ENCODE data around the gene VWA2. TPM values are rescaled to one million over a fixed set of nuclear protein-coding genes. Genes with fewer than 3 reads are reported as not detected.

Gene VWA2
- total and polyA plus RNA-seq, 9 donors, result 0.04 to 4.1 (median 0.23) TPM

GRCh38 chr10:114336823-114337509 is 97.9 kb downstream of the VWA2 start:
- Histone ChIP-seq H3K36me3 (ENCODE audit: control insufficient read depth, insufficient read depth, low read length) (peaks cover 29% of the 10 kb centered on the region), H3K27me3 (ENCODE audit: control insufficient read depth, insufficient read depth, low read length) (no peaks in the 10 kb centered on the region), H3K27ac (ENCODE audit: low read length) (no peak overlapping the region), H3K4me3 (ENCODE audit: low read length) (no peak overlapping the region), H3K9me3 (replicated peaks; ENCODE audit: control insufficient read depth, low read depth, low read length) (no peaks in the 10 kb centered on the region), H3K4me1 (ENCODE audit: control insufficient read depth, insufficient read depth, low read length) (peaks cover 53% of the 10 kb centered on the region)
- DNase-seq, result no peak
- WGBS (ENCODE audit: insufficient coverage), result 76% methylated on average over 7 of the region's 10 CpGs

GRCh38 chr10:114337510-114338462 is 98.7 kb downstream of the VWA2 start:
- no peak overlapping the region for H3K27ac ChIP-seq (ENCODE audit: low read length)
- H3K27me3 ChIP-seq (ENCODE audit: control insufficient read depth, insufficient read depth, low read length), result no peaks in the 10 kb centered on the region
- peaks cover 25% of the 10 kb centered on the region for H3K36me3 ChIP-seq (ENCODE audit: control insufficient read depth, insufficient read depth, low read length)
- no peak for DNase-seq
- peaks cover 44% of the 10 kb centered on the region for H3K4me1 ChIP-seq (ENCODE audit: control insufficient read depth, insufficient read depth, low read length)
- no peaks in the 10 kb centered on the region for H3K9me3 ChIP-seq (replicated peaks; ENCODE audit: control insufficient read depth, low read depth, low read length)
- H3K4me3 ChIP-seq (ENCODE audit: low read length), result no peak overlapping the region
- WGBS (ENCODE audit: insufficient coverage), result 49% methylated on average over 14 of the region's 19 CpGs

- Histone ChIP-seq H3K9me3 (replicated peaks; ENCODE audit: control insufficient read depth, low read depth, low read length) (no peaks in the 10 kb centered on the region), H3K4me1 (ENCODE audit: control insufficient read depth, insufficient read depth, low read length) (peaks cover 54% of the 10 kb centered on the region), H3K4me3 (ENCODE audit: low read length) (no peak overlapping the region), H3K36me3 (ENCODE audit: control insufficient read depth, insufficient read depth, low read length) (peaks cover 25% of the 10 kb centered on the region), H3K27ac (ENCODE audit: low read length) (peak overlapping the region; percentile 7), H3K27me3 (ENCODE audit: control insufficient read depth, insufficient read depth, low read length) (no peaks in the 10 kb centered on the region)
- DNase-seq, result no peak
- 42% methylated on average over 7 of the region's 8 CpGs for WGBS (ENCODE audit: insufficient coverage)
These were observed 101.8 kb downstream of the VWA2 start for GRCh38 chr10:114340816-114341215.

Other genes starting within 250 kb of the VWA2 start
- gene ADRB1, start 195.4 kb upstream of the VWA2 start, total RNA-seq, result 0.09 TPM
- under 1 TPM in 7 of 8 donors, not detected in 1; 0.05 to 0.20 (median 0.07) TPM for gene ADRB1, start 195.4 kb upstream of the VWA2 start, polyA plus RNA-seq (ENCODE audit: insufficient read depth in 1 of 8, insufficient read length in 8 of 8, low replicate concordance in 1 of 8)
- 13.3 TPM for gene CCDC186, start 65.1 kb upstream of the VWA2 start, total RNA-seq
- gene CCDC186, start 65.1 kb upstream of the VWA2 start, polyA plus RNA-seq (ENCODE audit: insufficient read depth in 1 of 8, insufficient read length in 8 of 8, low replicate concordance in 1 of 8), result 10 to 100 TPM in 6 of 8 donors, 1 to 10 TPM in 2; 7.4 to 14.2 (median 11.1) TPM
- gene TDRD1, start 59.9 kb upstream of the VWA2 start, total RNA-seq, result 0.13 TPM
- under 1 TPM; 0.04 to 0.29 (median 0.06) TPM for gene TDRD1, start 59.9 kb upstream of the VWA2 start, polyA plus RNA-seq (ENCODE audit: insufficient read depth in 1 of 8, insufficient read length in 8 of 8, low replicate concordance in 1 of 8)
- gene AFAP1L2, start 165.2 kb downstream of the VWA2 start, total RNA-seq, result 20.7 TPM
- gene AFAP1L2, start 165.2 kb downstream of the VWA2 start, polyA plus RNA-seq (ENCODE audit: insufficient read depth in 1 of 8, insufficient read length in 8 of 8, low replicate concordance in 1 of 8), result 10 to 100 TPM; 33.1 to 53.6 (median 39.5) TPM